Measurements from ENCODE around the gene EML4.
A peak's percentile ranks its signal among the peaks of the same experiment; 100 is the strongest.

EML4 gene

GRCh38 chr2:42135381-42136312, 33.5 kb upstream of the EML4 start:
- DNase-seq (ENCODE audit: low read depth) = no peak
- H3K4me3 ChIP-seq (ENCODE audit: low read depth, low read length) = no peak overlapping the region

- H3K4me3 ChIP-seq (ENCODE audit: low read depth, low read length) = no peak overlapping the region
- DNase-seq (ENCODE audit: low read depth) = no peak
Observed at GRCh38 chr2:42136782-42137124, 32.4 kb upstream of the EML4 start.

GRCh38 chr2:42137125-42137841, 31.9 kb upstream of the EML4 start:
- DNase-seq (ENCODE audit: low read depth) = no peak
- H3K4me3 ChIP-seq (ENCODE audit: low read depth, low read length) = no peak overlapping the region

GRCh38 chr2:42138163-42139015, 30.8 kb upstream of the EML4 start:
- peak; percentile 98 for DNase-seq (ENCODE audit: low read depth)
- no peak overlapping the region for H3K4me3 ChIP-seq (ENCODE audit: low read depth, low read length)

- no peak overlapping the region for H3K4me3 ChIP-seq (ENCODE audit: low read depth, low read length)
- DNase-seq (ENCODE audit: low read depth) = no peak
Observed at GRCh38 chr2:42139101-42139500, 30.1 kb upstream of the EML4 start.

- DNase-seq (ENCODE audit: low read depth) = no peak
- H3K4me3 ChIP-seq (ENCODE audit: low read depth, low read length) = no peak overlapping the region
Observed at GRCh38 chr2:42140496-42140895, 28.7 kb upstream of the EML4 start.

GRCh38 chr2:42141687-42142546, 27.2 kb upstream of the EML4 start:
- peak overlapping the region; percentile 29 for H3K4me3 ChIP-seq (ENCODE audit: low read depth, low read length)
- peak; percentile 96 for DNase-seq (ENCODE audit: low read depth)

- DNase-seq (ENCODE audit: low read depth) = no peak
- peak overlapping the region; percentile 29 for H3K4me3 ChIP-seq (ENCODE audit: low read depth, low read length)
Observed at GRCh38 chr2:42142547-42143184, 26.5 kb upstream of the EML4 start.

- H3K4me3 ChIP-seq (ENCODE audit: low read depth, low read length) = no peak overlapping the region
- DNase-seq (ENCODE audit: low read depth) = no peak
Observed at GRCh38 chr2:42147641-42148274, 21.4 kb upstream of the EML4 start.

- no peak for DNase-seq (ENCODE audit: low read depth)
- no peak overlapping the region for H3K4me3 ChIP-seq (ENCODE audit: low read depth, low read length)
Observed at GRCh38 chr2:42150159-42150558, 19.0 kb upstream of the EML4 start.

GRCh38 chr2:42153944-42154581, 15.1 kb upstream of the EML4 start:
- DNase-seq (ENCODE audit: low read depth) = no peak
- H3K4me3 ChIP-seq (ENCODE audit: low read depth, low read length) = no peak overlapping the region

- no peak for DNase-seq (ENCODE audit: low read depth)
- H3K4me3 ChIP-seq (ENCODE audit: low read depth, low read length) = no peak overlapping the region
Observed at GRCh38 chr2:42156721-42157120, 12.4 kb upstream of the EML4 start.

- DNase-seq (ENCODE audit: low read depth) = no peak
- no peak overlapping the region for H3K4me3 ChIP-seq (ENCODE audit: low read depth, low read length)
Observed at GRCh38 chr2:42161444-42161843, 7.7 kb upstream of the EML4 start.

GRCh38 chr2:42163444-42164045, 5.6 kb upstream of the EML4 start:
- H3K4me3 ChIP-seq (ENCODE audit: low read depth, low read length) = no peak overlapping the region
- no peak for DNase-seq (ENCODE audit: low read depth)

GRCh38 chr2:42164046-42164445, 5.1 kb upstream of the EML4 start:
- H3K4me3 ChIP-seq (ENCODE audit: low read depth, low read length) = no peak overlapping the region
- DNase-seq (ENCODE audit: low read depth) = no peak

- no peak for DNase-seq (ENCODE audit: low read depth)
- H3K4me3 ChIP-seq (ENCODE audit: low read depth, low read length) = no peak overlapping the region
Observed at GRCh38 chr2:42164971-42165370, 4.2 kb upstream of the EML4 start.

- no peak for DNase-seq (ENCODE audit: low read depth)
Observed at GRCh38 chr2:42167458-42167857, 1.7 kb upstream of the EML4 start.

More at GRCh38 chr2:42167458-42167857, 1.7 kb upstream of the EML4 start:
- H3K4me3 ChIP-seq (ENCODE audit: low read depth, low read length) = no peak overlapping the region

Measured in skeletal muscle cell (primary cell).